CD1c-positive myeloid dendritic cell (primary cell): Measurements from ENCODE around the gene MTHFD2L.

Source experiments
- DNase-seq: peaks from one replicate; pipeline ENCODE4 v3.0.0-alpha.2; 2016; ENCODE audit errors: extremely low spot score

The MTHFD2L gene

GRCh38 chr4:74244049-74244448 lies 86.1 kb downstream of the MTHFD2L start:
- DNase-seq = no peak

DNA sequence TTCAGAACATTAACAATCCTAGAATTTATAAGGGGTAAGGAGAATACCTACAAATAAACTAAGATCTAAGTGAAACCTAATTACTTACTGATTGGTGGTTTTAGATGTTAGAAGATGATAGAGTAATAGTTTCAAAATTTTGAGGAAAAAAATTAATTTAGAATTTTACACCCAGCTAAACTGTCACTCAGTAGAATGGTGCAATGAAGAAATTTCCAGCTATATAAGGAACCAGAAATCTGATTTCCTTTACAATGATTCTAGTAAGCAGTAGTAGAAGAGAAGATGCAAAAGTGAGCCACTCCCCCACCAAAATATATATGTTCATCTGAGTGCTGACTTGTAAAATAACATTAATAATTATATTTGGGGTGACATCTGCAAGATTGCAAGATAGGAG lies 95.0 kb downstream of the MTHFD2L start:
- no peak for DNase-seq

GRCh38 chr4:74254386-74254785 lies 96.5 kb downstream of the MTHFD2L start:
- DNase-seq = no peak

DNA sequence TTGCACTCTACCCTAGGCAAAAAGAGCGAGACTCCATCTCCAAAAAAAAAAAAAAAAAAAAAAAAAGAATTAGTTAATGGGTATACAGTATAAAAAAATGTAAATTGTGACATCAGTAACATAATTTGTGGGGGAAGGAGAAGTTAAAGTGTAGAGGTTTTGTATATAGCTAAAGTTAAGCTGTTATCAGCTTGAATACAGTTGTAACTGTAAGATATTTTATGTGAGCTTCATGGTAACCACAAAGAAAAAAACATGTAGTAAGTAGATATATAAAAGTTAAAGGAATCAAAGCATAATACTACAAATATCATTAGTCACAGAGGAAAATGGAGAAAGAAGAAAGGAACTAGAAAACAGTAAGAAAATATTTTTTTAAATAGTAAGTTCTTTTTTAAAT lies 97.2 kb downstream of the MTHFD2L start:
- no peak for DNase-seq

GRCh38 chr4:74258963-74259362 lies 101.0 kb downstream of the MTHFD2L start:
- DNase-seq = no peak

DNA sequence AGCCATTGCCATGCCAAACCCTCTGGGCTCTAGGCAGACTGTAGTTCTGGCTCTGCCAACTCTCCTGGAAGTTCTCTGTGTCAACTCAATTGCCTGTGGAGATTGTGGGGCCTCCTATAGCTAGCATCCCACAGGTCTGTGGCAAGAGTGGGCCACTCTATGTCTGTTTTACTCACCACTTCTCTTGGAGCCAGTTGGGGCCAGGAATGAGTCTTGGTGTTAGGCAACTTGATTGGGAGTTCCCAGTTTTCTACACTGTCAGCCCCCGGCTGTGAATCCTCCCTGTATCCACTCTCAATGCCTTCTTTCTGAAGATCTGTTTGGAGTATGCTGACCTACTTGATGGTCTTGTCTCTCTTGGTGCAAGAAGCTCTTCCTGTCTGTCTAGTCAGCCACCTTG lies 102.1 kb downstream of the MTHFD2L start:
- no peak for DNase-seq

- DNase-seq = no peak
Measured at GRCh38 chr4:74262522-74262921, 104.6 kb downstream of the MTHFD2L start.

DNA sequence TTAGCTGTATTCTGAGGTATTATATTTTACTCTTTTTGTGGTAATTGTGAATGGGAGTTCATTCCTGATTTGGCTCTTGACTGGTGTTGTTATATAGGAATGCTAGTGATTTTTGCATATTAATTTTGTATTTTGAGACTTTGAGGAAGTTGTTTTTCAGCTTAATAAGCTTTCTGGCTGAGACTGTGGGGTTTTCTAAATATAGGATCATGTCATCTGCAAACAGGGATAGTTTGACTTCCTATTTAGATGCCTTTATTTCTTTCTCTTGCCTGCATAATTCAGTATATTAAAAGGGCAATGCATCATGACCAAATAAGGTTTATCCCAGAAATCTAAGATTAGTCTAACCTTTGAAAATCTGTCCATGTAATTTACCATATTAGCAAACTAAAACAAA lies 105.6 kb downstream of the MTHFD2L start:
- no peak for DNase-seq

DNA sequence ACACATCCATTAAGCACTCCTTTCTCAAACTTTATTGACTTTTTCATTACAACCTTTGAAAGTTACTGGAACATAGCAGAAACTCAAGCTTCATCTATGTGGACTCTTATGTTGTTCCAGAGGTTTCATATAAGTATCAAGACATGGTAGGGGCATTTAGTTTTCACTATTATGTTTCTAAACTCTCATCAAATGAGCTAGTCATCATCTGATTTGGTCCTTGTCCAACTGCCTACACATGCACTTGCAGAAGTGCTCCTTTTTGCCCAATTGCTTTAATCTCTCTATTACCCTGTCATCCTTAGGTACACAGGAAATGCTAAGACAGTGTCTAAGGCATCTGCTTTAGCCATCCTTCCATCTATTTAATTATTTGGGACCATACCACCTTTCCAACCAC lies 108.2 kb downstream of the MTHFD2L start:
- no peak for DNase-seq

GRCh38 chr4:74267998-74268606 lies 110.2 kb downstream of the MTHFD2L start:
- DNase-seq = no peak

DNA sequence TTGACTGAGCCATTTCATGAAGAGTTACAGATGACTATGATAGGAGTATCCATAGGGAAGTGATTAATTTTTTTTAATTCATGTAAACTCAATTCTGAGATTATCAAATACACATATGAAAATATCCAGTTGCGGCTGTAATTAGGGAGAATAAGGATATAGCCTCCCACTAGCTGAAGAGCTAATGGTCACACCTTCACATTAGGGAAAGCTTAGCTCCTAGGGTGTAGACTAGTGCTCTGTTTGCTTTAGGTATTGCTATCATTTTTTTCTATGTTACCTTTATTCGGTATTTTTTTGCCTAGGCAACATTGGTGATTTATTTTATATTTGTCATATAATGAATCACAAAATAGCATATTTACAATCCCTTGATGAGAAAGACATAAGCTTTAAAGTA lies 110.7 kb downstream of the MTHFD2L start:
- DNase-seq = no peak

DNA sequence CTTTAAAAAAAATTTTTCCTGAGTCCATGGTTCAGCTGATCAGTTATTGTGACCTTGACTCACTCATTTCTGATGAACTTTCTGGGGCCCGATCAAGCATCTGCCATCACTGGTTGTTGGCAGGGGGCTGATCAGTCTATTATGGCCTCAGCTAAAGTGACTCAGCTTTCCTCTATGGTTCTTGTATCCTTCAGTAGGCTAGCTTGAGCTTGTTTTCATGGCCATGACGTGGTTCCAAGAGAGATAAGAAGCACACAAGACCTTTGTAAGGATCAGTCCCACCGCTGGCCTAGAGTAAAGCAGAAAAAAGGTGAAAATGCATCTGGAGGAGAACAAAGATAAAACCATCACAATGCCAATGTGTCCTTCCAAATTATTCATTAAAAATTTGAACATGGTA lies 120.6 kb downstream of the MTHFD2L start:
- DNase-seq = no peak

DNA sequence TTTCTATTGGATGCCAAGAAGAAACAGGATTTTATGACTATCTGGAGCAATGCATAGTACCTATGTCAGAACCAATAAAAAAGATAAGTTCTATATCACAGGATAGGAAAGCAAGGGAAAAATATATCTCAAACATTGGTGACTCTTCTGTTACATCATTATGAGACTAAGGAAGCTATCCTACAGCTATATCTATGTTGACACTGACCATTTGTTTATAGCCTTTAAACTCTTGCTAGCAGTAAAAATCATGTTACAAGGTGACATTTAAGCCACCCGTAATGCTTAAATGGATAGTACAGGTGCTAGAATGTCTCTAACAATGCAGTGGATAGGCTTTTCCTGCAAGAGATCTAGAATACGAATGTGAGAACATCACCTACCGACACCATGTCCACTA lies 121.8 kb downstream of the MTHFD2L start:
- DNase-seq = no peak

GRCh38 chr4:74282926-74283325 lies 125.0 kb downstream of the MTHFD2L start:
- DNase-seq = no peak

DNA sequence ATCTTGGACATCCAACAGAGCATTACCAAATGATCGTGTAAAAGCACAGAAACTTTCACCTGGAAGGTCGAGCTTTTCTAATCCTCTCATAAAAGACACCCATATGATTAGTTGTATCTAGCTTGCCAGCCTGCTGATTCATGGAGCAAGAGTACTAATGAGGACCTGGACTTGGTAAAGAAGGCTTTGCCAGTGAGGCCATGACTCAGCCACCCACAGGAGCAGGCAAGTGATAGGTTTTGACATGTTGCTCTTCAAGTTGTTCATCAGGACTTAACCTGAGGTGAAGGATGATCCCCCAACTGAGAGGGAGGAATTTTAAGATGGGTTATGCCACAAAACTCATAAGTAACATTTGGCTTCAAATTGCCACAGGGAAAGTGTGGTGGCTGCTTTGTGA lies 125.7 kb downstream of the MTHFD2L start:
- DNase-seq = no peak

DNA sequence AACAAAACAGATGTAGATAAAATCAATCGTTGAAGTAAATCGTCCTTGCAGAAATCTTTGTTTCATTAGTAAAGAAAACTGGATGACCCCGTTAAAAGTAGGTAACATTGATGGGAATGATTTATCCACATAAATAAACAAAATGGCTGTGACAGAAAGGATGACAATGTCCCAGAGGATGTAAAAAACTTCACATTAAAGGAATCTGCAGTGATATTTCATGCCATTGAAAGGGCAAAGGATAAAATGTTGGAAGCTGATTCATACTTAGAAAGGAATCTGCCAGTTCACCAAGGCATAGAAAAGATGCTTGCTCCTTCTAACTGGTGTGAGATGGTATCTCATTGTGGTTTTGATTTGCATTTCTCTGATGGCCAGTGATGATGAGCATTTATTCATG lies 126.1 kb downstream of the MTHFD2L start:
- no peak for DNase-seq

DNA sequence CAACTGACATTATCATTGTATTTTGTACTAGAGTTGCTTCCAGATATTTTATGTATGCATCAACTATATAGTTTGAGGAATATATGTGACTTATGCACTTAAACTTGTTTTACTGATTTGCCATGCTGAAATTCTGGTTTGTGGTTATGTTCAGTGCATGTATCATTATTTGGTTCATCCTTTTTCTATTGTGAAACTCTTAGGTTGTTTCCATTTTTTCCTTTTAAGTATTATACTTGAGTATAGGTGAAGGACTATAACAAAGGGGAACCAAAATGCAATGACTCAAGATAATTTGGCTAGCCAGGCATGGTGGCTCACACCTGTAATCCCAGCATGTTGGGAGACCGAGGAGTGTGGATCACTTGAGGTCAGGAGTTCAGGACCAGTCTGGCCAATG lies 129.2 kb downstream of the MTHFD2L start:
- DNase-seq = no peak

- no peak for DNase-seq
Measured at GRCh38 chr4:74287791-74288190, 129.9 kb downstream of the MTHFD2L start.

DNA sequence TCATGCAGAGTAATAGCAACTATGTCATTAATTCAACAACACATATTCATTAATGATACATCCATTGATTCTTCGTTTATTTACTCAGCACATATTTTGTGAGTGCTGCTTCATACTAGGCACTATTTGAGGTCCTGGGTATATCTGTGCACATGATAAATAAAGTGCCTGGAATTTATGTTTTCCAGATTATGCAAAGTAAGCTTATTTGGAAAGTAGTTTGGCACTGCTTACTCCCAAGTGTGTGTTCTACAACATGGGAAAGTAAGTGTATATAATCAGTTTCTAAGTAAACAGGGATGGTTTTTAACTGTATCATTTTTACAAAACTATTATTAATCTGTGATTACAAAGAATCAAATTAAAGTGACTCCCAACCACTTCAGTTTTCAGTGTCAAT lies 133.6 kb downstream of the MTHFD2L start:
- DNase-seq = no peak

DNA sequence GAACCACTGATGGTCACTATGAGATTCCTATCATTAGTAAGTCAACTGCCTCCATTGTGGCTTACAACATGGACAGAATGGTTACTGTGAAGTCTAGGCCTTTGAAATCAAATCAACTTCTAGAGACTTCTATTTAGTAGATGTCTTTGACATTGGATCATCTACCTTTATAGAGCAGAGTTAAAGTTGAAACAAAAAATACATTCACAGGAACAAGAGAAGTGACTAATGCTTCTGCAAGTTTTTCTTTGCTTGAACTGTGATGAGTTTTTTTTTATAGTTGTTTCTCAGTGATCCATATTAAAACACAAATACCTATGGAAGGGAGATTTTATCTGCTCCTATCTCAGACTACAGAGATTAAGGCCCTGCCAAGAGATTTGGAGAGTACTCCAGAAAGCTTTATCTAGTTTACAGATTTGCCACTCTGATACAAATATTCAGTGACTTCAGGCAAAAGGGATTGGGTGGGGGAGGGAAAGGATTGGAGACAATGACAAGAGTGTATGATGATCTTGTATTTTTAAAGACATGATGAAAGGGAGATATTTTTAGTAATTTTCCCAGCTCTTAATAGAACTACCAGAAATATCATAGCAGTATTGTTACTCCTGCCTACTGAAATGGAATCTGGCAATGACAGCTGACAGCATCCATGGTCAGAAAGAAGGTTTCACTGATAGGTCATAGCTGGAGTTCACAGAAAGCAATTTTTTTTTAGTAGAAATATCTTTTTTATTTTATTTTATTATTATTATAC lies 134.4 kb downstream of the MTHFD2L start:
- no peak for DNase-seq

- DNase-seq = no peak
Measured at GRCh38 chr4:74293558-74293957, 135.6 kb downstream of the MTHFD2L start.

DNA sequence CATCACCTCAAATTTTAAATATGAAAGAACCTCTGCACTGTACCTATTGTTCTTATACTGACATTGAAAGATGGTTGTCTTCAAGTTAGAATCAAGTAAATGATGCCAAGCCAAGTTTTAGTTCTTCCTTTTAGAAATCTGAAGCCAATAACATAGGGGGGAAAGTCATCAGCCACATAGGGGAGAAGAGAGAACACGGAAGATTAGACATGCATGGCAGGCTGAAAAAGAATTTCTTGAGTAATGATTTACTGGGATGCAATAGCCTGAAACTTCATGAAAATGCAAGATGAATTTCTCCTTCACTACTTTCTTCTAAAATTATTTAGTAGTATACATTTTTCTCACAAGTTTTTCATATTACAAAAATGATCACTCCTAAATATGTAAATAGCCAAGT lies 136.8 kb downstream of the MTHFD2L start:
- no peak for DNase-seq

GRCh38 chr4:74297539-74297938 lies 139.6 kb downstream of the MTHFD2L start:
- no peak for DNase-seq

DNA sequence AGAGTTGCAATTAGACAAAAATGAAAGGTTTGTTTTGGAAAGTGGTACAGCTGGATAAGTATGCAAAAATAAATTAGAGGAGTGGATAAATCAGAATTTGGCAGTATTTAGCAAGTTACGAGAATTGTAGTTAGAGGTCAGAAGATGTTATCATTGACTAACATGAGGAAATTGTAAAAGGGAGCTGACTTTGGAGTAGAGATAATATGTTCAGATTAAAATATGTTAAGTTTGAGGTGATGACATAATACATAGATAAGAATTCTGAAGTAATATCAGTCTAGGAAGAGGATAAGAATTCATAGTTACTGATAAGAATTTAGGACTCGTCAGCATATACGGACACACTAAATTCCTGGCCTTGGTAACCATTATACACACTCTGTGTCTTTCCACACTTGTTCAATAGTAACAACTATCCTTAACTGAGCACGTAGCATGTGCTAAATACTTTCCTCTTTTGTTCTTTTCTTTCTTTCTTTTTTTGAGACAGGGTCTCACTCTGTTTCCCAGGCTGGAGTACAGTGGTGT lies 146.2 kb downstream of the MTHFD2L start:
- no peak for DNase-seq
